Astrocyte of the spinal cord (primary cell): ENCODE results near the gene MAP4.

ENCODE experiments used
- DNase-seq: peaks from one replicate; pipeline ENCODE4 v3.0.0; 2011; ENCODE audit warnings: low read depth, low spot score
- H3K4me3 ChIP-seq: 2 replicates; pipeline ENCODE4 v1.5.1; 2011; ENCODE audit warnings: low read depth, mild to moderate bottlenecking, low read length, moderate library complexity
- in situ Hi-C: cut with HindIII; loops from 2 replicates; pipeline ENCODE4 v1.10.0; 2017; ENCODE audit warnings: low sequenced_read_pairs
- TF ChIP-seq, protein P1 (sequence below): IDR thresholded peaks from 2 replicates; pipeline ENCODE4 v1.5.1; 2012; ENCODE audit warnings: low read depth, mild to moderate bottlenecking, low read length, inconsistent platforms

MAP4 gene

DNA sequence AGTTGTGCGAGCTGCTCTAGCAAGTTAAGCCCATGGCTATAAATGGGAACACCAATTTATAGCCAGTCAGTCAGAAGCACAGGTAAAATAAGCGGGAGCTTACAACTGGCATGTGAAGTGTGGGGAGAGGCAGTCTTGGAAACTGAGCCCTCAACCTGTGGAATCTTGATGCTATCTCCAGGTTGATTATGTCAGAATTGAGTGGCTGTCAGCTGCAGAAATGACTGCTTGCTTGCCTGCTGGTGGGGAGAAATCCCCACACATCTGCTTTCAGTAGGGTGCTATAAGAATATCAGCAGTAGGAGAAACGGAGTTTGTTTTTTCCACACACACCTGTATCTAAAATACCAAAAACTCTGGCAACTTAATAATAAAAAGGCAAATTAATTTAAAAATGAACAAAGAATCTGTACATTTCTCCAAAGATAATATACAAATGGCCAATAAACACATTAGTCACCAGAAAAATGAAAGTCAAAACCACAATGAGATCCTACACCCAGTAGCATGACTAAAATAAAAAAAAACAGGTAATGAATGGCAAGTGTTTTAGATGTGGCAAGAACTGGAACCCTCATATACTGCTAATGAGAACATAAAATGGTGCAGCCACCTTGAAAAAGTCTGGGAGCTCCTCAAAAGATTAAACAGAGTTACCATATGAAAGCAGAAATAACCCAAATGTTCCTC is 26.0 kb upstream of the MAP4 start:
- in situ Hi-C loops, result no loop called here
- DNase-seq, result peak; percentile 29
- no peak overlapping the region for H3K4me3 ChIP-seq
- TF ChIP-seq, protein P1, sequence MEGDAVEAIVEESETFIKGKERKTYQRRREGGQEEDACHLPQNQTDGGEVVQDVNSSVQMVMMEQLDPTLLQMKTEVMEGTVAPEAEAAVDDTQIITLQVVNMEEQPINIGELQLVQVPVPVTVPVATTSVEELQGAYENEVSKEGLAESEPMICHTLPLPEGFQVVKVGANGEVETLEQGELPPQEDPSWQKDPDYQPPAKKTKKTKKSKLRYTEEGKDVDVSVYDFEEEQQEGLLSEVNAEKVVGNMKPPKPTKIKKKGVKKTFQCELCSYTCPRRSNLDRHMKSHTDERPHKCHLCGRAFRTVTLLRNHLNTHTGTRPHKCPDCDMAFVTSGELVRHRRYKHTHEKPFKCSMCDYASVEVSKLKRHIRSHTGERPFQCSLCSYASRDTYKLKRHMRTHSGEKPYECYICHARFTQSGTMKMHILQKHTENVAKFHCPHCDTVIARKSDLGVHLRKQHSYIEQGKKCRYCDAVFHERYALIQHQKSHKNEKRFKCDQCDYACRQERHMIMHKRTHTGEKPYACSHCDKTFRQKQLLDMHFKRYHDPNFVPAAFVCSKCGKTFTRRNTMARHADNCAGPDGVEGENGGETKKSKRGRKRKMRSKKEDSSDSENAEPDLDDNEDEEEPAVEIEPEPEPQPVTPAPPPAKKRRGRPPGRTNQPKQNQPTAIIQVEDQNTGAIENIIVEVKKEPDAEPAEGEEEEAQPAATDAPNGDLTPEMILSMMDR, result no peak

DNA sequence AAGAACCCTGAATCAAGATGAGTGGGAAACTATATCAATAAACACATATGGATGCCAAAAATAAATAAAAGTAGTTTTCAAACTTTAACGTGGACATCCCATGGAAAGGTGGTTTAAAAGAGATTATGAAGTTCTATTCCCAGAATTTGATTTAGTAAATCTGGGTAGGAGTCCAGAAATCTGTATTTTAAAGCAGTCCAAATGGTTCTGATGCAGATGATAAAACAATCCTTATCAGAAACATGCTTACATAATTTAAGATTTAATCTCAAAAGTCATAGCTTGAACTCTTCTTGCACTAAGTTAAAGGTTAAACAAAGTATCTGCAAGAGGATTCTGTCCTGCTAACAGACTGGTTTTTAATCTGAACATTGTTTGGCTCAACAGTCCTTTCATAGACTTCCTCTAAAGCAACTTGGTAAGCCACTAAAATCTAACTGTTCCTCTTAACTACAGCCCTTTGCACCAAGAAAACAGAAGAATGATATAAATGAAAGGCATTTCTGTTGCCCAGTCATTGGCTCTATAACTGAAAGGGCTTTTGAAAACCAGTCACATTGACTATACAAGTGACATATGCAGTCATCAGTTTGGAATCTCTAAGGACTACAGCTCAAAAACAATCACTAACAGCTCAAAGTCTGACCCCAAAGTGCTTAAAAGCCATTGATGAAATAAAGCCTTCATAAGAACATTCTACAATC is 23.4 kb upstream of the MAP4 start:
- TF ChIP-seq, protein P1, result no peak
- peak; percentile 83 for DNase-seq
- in situ Hi-C loops, result no loop called here
- no peak overlapping the region for H3K4me3 ChIP-seq

DNA sequence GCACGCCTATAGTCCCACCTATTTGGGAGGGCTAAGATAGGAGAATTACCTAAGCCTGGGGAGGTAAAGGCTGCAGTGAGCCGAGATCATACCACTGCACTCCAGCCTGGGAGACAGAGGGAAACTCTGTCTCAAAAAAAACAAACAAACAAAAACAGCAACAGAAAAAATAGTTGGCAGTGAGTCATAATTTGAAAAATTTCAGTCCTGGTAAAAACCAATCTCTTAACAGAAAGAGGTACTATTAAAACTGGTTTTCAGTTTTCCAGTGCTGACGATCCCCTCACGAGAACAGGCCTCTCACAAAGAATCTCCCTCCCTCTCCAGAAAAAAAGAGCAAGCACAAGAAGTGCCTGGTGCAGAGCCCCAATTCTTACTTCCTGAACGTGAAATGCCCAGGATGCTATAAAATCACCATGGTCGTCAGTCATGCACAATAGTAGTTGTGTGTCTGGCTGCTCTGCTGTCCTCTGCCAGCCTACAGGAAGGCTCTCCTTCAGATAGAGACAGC is 22.8 kb upstream of the MAP4 start:
- in situ Hi-C loops, result no loop called here
- TF ChIP-seq, protein P1, result no peak
- no peak for DNase-seq
- no peak overlapping the region for H3K4me3 ChIP-seq

DNA sequence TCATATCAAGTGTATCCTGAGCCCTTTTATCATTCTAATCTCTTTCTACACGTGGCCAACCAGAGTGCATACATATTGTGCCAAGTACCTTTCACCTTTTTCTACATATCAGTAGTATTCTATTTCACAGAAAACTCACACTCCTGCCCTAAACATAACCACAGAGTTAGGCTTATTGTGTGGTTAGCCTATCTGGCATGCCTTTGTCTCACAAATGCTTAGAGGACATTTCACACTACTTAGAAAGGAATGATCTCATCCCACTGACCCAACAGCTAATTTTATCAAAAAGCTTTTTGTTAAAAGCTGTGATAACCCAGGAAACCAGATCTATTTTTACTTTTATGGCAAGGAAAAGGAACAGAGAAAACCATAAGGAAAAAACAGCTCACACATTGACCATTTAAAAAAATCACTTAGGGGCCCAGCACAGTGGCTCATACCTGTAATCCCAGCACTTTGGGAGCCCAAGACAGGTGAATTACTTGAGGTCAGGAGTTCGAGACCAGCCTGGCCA is 17.8 kb upstream of the MAP4 start:
- TF ChIP-seq, protein P1, result no peak
- DNase-seq, result peak; percentile 87
- H3K4me3 ChIP-seq, result no peak overlapping the region
- in situ Hi-C loops, result no loop called here

DNA sequence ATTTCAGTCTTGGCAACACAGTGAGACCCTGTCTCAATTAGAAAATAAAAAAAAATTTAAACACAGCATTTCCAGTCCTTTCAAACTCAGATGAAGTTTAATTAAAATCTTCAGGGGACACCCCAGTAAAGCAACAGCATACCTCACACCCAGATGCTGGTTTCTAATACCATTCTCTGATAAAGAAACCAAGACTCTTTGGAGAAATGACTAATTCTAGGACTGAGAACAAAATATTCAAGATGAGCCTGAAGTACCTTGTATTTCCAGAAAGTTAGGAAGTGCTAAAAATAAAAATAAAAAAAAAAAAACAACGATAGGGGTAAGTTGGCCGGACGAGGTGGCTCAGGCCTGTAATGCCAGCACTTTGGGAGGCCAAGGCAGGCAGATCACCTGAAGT is 14.0 kb upstream of the MAP4 start:
- TF ChIP-seq, protein P1, result no peak
- in situ Hi-C loops, result no loop called here
- no peak overlapping the region for H3K4me3 ChIP-seq
- DNase-seq, result no peak

DNA sequence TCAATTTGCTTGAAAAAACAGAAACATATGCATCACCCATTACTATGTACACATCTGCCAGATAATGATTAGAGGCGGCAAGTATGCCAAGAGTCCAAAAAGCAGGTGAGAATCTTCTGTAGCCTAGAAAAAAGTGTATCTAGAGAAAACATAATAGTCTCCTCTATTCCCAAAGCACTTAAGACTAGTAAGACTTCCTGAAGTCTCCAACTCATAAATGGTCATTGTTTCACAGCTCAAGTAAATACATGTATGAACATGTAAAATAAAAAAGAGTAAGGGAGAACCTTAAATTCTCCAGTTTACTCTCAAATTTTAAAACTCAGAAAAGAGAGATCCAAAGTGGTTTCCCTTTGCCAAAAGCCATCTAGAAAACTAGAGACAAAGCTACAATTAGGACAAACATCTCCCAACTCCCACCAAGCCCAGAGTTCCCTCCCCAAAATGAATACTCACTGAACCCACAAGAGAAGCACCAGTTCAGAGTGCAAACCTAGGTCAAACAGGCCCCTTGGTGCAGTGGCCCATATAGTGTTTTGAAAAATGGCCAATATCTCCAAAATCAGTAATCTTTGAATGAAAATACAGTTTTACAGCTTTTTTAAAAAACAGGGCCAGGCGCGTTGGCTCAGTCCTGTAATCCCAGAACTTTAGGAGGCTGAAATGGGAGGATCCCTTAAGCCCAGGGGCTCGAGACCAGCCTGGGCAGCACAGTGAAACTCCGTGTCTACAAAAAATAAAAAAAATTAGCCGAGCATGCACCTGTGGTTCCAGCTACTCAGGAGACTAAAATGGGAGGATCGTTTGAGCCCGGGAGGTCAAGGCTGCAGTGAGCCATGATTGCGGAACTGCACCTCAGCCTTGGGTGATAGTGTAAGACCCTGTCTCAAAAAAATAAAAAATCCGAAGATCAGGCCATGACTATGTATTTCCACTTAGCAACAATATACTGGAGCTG is 11.0 kb upstream of the MAP4 start:
- TF ChIP-seq, protein P1, result no peak
- H3K4me3 ChIP-seq, result no peak overlapping the region
- in situ Hi-C loops, result no loop called here
- no peak for DNase-seq
